Measurements from ENCODE around the gene ARHGEF37.

DNA sequence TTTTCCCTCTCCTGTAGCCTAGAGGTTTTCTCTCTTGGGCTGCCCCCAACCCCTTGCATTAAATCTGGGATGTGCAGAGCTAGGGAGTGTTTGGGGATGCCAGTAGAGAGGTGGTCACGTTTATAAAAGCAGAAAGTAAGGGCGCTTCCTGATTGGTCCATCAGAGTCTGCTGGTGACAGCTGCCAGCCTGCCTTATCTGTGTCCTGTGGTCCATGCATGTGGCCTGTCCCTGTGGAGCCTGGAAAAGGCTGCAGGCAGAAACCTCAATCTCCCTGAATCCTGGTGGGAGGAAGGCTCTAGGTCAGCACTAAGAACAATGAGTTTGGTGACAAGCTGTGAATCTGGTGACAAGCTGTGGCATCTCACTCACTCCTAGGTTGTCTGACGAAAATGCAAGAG is 42.2 kb downstream of the ARHGEF37 start:
- no peak for TF ChIP-seq MYNN (IDR thresholded peaks at IDR 0.05)
- TF ChIP-seq MYNN (CRISPR knock-in tag; IDR thresholded peaks at IDR 0.05), result no peak
- TF ChIP-seq POLR2AphosphoS2 (IDR thresholded peaks at IDR 0.05; ENCODE audit: low read length), result no peak
- TF ChIP-seq ZFP91 (CRISPR knock-in tag; IDR thresholded peaks at IDR 0.05), result no peak
- no peak for TF ChIP-seq FOSL1 (tag; conservative IDR thresholded peaks at IDR 0.05)
- TF ChIP-seq CC2D1A (IDR thresholded peaks at IDR 0.05), result no peak
- no peak for TF ChIP-seq EHMT2 (IDR thresholded peaks at IDR 0.05)
- TF ChIP-seq, protein P1, sequence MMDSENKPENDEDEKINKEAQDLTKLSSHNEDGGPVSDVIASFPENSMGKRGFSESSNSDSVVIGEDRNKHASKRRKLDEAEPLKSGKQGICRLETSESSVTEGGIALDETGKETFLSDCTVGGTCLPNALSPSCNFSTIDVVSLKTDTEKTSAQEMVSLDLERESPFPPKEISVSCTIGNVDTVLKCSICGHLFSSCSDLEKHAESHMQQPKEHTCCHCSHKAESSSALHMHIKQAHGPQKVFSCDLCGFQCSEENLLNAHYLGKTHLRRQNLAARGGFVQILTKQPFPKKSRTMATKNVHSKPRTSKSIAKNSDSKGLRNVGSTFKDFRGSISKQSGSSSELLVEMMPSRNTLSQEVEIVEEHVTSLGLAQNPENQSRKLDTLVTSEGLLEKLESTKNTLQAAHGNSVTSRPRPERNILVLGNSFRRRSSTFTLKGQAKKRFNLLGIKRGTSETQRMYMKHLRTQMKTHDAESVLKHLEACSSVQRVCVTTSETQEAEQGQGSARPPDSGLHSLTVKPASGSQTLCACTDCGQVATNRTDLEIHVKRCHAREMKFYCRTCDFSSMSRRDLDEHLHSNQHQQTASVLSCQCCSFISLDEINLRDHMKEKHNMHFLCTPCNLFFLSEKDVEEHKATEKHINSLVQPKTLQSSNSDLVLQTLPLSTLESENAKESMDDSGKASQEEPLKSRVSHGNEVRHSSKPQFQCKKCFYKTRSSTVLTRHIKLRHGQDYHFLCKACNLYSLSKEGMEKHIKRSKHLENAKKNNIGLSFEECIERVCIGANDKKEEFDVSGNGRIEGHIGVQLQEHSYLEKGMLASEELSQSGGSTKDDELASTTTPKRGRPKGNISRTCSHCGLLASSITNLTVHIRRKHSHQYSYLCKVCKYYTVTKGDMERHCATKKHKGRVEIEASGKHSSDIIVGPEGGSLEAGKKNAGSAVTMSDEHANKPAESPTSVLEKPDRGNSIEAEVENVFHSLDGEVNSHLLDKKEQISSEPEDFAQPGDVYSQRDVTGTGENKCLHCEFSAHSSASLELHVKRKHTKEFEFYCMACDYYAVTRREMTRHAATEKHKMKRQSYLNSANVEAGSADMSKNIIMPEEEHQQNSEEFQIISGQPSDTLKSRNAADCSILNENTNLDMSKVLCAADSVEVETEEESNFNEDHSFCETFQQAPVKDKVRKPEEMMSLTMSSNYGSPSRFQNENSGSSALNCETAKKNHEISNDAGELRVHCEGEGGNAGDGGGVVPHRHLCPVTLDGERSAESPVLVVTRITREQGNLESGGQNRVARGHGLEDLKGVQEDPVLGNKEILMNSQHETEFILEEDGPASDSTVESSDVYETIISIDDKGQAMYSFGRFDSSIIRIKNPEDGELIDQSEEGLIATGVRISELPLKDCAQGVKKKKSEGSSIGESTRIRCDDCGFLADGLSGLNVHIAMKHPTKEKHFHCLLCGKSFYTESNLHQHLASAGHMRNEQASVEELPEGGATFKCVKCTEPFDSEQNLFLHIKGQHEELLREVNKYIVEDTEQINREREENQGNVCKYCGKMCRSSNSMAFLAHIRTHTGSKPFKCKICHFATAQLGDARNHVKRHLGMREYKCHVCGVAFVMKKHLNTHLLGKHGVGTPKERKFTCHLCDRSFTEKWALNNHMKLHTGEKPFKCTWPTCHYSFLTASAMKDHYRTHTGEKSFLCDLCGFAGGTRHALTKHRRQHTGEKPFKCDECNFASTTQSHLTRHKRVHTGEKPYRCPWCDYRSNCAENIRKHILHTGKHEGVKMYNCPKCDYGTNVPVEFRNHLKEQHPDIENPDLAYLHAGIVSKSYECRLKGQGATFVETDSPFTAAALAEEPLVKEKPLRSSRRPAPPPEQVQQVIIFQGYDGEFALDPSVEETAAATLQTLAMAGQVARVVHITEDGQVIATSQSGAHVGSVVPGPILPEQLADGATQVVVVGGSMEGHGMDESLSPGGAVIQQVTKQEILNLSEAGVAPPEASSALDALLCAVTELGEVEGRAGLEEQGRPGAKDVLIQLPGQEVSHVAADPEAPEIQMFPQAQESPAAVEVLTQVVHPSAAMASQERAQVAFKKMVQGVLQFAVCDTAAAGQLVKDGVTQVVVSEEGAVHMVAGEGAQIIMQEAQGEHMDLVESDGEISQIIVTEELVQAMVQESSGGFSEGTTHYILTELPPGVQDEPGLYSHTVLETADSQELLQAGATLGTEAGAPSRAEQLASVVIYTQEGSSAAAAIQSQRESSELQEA (IDR thresholded peaks at IDR 0.05; ENCODE audit: low read depth), result no peak
- TF ChIP-seq RCOR1 (IDR thresholded peaks at IDR 0.05; ENCODE audit: borderline replicate concordance in 1 of 2, low read depth in 2 of 2, low read length in 2 of 2), result no peak
- TF ChIP-seq TAF1 (IDR thresholded peaks at IDR 0.05; ENCODE audit: control insufficient read depth, extremely low read depth, insufficient read depth, low read length, severe bottlenecking), result no peak
- no peak for TF ChIP-seq HMGN3 (IDR thresholded peaks at IDR 0.05; ENCODE audit: borderline replicate concordance, extremely low read depth, insufficient read length, low read depth, low read length)
- TF ChIP-seq ZNF696 (CRISPR knock-in tag; conservative IDR thresholded peaks at IDR 0.05), result no peak
- TF ChIP-seq MEF2A (IDR thresholded peaks at IDR 0.05; ENCODE audit: control insufficient read depth, low read depth, low read length), result no peak
- TF ChIP-seq TARDBP (IDR thresholded peaks at IDR 0.05), result no peak
- TF ChIP-seq, protein P2, sequence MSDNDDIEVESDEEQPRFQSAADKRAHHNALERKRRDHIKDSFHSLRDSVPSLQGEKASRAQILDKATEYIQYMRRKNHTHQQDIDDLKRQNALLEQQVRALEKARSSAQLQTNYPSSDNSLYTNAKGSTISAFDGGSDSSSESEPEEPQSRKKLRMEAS (CRISPR knock-in tag; IDR thresholded peaks at IDR 0.05), result no peak

Measured in K562 (cell line).